NCI-H128 (cell line): Measurements from ENCODE around the gene FTCD.

Experiments
- DNase-seq: peaks from one replicate; lab custom pipeline; 2025; ENCODE audit not compliant: unreplicated experiment; lab: John Stamatoyannopoulos, UW

The FTCD gene

DNA sequence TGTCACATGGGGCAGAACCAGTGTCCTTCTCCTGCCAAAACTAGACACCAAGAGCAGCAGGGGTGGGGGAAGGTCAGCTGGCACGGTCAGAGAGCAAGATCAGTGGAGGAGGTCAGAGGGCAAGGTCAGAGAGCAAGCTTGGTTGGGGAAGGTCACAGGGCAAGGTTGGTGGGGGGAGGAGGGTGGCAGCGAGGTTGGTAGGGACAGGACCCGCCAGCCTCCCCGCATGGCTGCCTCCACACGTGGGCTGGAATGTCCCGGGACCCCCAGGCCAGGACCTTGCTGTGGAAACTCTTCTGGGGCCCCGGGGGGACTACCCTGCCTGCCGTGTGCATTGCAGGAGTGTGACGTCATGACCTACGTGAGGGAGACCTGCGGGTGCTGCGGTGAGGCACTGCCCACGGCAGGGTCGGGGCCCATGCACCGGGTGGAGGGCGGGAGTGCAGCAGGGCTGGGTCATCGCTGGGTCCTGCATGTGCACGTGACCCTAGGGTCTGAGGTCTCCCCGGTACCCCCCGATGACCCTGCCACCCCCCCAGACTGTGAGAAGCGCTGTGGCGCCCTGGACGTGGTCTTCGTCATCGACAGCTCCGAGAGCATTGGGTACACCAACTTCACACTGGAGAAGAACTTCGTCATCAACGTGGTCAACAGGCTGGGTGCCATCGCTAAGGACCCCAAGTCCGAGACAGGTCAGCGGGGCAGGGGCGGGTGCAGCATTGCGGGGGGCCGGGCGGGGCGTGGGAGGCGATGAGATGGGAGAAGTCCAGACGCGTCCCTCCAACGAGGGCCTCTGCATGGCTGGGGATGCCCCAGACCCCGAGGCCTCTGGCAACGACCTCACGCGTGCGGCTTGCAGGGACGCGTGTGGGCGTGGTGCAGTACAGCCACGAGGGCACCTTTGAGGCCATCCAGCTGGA lies 30.2 kb downstream of the FTCD start:
- DNase-seq: no peak

DNA sequence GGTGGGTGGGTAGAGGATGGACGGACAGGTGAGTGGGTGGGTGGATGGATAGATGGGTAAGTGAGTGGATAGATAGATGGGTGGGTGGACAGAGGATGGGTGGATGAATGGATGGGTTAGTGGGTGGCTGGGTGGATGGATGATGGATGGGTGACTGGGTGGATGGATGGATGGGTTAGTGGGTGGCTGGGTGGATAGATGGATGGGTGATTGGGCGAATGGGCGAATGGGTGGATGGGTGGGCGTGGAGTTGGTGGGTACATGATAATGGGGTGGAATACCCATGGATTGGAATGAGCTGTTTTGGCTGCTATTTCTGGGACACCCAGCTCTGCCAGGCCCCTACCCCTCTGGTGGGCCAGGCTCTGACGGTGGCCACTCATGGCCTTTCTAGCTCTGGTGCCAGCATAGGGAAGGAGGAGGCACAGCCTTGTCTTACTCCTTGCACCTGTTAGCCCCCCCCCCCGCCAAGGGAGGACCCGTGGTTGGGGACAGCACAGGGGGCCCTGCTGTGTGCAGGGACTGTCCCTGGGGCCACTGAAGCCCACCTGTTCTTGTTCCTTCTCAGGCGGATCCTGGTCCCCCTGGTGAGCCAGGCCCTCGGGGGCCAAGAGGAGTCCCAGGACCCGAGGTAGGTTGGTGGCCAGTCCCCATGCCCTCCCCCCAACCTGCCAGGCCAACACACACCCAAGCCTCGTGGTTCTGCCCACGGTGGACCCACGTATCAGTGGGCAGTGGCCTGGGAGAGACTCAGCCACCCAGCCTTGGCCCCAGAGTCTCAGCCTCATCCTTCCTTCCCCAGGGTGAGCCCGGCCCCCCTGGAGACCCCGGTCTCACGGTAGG lies 31.1 kb downstream of the FTCD start:
- DNase-seq: no peak

DNA sequence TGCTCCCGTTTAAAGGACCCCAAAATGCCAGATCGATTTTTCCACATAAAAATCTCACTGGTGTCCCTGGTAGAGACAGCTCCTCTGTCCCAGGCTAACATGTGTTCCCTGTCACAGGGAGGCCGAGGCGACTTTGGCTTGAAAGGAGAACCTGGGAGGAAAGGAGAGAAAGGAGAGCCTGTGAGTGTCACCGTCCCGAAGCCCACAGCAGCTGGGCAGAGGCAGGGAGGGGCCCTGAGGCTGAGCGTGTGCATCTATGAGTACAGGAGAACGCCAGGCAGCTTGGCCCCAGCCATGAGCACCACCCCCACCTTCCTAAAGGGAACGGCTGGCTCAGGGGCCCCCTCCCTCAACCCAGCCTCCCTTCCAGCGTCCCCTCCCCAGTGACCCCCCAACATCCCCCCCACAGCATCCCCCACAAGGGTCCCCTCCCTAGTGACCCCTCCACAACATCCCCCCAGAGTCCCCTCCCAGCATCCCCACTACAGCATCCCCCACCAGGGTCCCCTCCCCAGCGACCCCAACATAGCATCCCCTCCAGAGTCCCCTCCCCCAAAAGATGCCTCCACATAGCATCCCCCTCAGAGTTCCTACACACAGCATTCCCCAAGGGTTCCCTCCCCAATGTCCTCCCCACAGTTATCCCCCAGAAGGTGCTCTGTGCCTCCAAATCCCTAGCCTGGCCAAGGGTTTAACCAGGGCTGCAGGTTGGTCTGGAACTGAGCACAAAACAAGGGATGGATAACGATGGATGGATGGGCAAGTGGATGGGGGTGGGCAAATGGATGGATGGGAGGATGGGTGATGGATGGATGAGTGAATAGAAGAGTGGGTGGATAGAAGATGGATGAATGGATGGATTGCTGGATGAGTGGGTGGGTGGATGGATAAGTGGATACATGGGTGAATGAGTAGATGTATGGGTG lies 32.4 kb downstream of the FTCD start:
- no peak for DNase-seq

DNA sequence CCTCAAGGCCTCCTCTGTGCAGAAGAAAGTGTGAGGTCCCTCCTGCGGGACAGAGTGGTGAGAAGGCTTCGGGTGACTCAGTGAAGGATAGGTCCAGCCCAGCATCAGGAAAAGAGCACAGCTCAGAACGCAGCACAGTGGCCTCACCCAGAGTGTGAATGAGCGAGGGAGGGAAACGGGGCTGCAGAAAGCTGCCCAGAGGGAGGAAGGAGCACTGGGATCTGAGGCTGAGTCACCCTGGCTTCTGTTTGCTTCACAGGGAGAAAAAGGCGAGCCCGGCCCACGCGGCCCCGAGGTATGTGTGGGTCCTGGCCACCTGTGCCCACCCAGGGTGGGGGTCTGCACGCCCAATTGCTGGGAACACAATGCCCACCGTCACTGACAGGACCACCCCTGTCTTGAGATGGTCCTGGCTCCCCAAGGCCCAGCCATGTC lies 33.1 kb downstream of the FTCD start:
- DNase-seq: no peak

DNA sequence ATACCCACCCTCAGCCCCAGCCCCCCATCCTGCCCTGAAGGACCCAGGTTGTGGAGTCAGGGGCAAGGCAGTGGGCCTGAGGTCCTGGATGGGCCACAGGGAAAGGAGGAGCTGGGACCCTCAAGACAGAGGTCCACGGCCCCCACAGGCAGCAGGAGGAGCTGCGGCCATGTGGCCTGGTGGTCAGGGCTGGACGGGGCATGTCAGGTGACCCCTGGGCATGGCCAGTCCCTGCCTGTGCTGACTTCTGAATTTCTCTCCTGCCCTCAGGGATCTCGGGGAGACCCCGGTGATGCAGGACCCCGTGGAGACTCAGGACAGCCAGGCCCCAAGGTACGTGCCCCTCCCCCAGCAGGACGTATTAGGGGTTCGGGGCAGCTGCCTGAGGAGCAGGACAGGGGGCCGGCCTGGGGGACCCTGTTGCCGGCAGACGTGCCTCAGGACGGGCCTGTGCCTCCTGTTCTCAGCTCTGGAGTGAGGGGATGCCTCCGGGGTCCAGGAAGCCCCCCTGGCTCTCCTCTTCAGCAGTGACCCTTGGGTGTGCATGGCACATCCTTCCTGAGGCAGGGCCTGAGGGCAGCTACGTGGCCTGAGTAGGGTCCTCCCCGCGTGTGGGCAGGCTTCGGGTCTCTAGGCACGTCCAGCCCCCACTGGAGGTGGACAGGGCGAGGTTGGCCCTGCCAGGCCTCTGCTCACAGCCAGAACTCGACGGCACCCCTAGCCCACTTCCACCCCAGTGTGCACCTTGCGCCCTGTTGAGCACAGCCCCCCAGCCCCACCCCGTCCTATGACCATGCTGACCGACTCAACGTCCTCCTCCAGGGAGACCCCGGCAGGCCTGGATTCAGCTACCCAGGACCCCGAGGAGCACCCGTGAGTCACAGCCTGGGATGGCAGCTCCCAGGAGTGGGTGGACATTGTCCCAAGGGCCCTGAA lies 33.8 kb downstream of the FTCD start:
- DNase-seq: no peak

DNA sequence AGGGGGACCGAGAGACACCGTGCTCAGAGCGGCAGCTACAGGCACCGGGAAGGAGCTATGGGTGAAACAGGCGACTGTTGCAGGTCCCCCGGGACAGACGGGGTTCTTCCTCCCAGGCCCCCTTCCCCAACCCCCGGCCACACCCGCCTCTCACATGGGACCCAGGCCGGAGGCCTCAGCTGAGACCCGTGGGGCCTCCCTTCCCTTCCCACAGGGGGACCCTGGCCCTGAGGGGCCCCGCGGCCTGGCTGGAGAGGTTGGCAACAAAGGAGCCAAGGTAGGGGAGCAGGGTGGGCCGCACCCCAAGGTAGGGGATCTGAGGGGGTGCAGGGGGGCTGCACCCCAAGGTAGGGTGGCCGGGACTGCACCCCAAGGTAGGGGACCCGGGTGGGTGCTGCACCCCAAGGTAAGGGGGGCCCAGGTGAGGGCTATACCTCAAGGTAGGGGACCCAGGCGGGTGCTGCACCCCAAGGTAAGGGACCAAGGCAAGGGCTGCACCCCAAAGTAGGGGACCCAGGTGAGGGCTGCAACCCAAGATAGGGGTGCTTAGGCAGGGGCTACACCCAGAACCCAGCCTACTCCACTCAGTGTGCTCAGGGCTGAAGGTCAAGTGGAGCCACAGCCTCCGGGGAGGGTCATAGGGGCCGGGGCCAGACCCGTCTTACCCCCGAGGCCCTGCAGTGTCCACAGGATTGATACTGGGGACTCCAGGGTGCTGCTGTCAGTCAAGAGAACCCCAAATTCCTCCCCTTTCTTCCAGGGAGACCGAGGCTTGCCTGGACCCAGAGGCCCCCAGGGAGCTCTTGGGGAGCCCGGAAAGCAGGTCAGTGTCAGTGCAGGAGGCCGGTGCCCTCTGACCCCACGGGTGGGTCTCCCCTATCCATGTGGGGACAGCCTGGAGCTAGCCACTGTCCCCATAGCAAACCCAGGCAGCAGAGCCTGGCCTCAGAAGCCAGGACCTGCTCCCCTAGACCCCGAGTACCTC lies 34.8 kb downstream of the FTCD start:
- DNase-seq: no peak

DNA sequence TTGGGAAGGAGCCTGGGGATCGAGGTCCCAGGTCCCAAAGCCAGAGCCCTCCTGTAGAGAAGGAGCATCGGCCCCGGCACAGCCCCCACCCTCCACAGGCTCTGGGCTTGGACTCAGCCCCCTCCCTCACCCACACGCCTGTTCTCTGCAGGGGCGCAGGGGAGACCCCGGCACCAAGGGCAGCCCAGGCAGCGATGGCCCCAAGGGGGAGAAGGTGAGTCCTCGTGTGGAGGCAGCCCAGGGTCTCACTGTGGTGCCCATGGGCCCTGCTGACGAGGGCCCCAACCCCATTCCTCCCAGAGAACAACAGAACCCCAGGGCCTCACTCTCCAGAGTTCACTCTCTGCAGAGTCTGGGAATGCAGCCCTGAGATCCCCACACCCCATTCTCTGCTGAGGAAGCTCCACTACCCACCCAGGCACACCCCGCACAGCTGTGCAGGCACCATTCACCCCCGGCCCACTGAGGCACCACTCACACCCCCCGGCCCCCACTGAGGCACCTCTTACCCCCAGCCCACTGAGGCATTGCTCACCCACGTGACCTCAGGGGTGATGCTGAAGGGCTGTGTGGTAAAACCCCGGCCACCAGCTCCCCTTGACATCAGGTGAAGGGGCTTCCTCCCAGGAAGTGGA lies 35.6 kb downstream of the FTCD start:
- DNase-seq: no peak

DNA sequence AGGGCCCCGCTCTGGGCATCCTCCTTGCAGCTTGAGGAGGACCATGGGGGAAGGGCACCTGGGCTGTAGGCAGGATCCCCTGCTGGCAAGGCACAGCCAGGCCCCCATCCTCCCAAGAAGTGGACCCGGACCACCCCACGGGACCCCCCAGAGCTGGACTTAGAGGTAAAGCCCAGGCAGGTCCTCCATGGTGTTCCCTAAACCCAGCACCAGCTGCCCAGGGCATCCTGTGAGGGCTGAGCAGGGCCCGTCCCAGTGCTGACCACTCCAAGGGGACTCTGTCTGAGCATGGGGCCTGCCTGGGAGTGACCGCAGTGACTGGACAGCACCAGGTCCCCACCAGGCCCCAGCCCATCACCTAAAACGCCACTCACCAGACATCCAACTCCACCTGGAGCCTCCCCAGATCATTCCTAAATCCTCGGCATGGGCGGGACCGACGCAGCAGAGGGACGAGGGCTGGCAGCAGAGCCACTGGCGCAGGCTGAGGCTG lies 36.2 kb downstream of the FTCD start:
- no peak for DNase-seq

DNA sequence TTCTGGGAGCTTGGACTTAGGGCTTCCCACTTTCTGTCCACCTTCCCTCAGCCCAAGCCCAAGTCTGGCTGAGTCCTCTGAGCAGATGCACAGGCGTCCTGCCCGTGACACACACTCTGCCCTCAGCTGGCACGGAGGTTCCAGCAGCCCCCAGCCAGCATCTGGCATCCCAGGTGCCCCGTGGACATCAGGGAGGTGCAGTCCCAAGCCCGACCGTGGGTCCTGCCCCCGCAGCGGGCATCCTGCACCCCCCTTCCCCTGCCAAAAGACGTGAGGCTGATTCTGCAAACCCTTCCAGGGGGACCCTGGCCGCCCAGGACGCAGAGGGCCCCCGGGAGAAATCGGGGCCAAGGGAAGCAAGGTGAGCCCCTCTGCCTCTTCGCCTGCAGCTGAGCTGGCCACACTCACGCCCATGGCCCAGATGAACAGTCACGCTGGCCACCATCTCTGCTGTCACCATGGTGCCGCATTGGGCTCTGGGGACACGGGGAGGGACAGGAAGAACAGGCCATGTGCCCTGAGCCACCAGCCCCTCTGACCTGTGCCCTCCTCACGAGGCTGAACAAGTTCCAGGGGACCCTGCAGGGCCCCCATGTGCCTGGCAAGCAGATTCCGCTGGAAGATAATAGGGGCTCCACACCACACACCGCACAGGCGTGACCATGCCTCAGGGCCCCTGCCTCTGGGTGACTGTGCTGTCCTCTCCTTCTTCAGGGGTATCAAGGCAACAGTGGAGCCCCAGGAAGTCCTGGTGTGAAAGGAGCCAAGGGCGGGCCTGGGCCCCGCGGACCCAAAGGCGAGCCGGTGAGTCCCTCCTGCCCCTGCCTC lies 36.8 kb downstream of the FTCD start:
- DNase-seq: no peak

DNA sequence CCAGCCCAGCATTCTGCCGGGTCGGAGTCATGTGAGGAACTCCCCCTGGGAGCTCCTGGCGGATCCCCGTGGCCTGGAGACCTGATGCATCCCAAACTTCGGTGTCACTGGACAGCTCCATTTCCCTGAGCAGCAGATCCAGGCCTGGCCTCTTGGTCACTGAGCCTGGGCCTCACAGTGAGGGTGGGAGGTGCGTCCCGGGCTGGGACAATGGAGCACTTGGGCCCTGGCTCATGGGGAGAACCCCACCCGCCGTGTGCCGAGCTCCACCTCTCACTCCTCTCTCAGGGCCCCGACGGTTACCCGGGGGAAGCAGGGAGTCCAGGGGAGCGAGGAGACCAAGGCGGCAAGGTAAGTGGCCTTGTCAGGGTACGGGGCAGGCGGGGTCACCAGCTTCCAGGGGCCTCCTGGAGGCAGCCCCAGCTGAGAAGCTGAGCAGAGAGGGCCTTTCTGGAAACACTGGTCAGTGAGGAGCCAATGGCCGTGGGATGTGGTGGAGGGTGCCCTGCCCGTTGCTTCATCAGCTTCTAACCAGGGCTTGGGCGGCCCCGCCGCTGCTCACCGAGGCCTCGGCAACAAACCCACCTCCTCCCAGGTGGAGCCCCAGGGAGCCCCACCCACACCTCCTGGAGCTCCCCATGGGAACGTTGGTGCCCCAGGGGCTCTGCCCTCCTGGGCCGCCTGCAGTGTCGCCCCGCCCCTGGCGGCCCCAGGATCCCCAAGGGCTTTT lies 37.6 kb downstream of the FTCD start:
- DNase-seq: no peak

DNA sequence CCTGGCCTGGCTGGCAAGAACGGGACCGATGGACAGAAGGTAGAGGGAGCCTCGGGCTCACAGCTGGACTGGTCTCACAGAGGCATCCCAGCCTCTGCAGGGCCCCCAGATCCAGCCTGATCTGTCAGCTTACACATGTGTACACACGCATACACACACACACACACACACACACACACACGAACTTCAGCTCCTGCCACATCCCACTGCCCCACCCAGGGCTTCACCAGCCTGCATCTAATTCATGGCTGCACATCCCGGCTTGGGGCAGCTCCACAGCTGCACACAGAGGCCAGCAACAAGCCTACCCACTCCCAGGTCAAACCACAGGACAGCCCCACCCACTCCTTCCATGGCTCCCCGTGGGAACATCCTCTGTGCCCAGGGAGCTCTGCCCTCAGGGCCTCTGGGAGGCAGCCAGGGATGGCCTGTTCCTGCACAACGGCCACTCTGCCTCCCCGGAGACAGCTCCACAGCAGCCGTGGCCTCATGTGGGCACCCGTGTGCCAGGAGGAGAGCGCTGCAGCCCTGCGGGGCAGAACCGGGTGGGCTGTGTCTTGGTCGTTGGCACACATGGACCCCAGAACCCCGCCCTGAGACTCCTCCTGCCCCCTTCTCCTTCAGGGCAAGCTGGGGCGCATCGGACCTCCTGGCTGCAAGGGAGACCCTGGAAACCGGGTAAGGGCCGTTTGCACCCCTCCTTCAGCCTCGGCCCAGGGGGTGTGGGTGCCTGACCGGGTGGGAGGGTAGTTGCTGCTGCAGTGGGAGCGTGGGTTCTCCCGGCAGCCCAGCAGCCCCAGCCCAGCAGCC lies 38.4 kb downstream of the FTCD start:
- DNase-seq: no peak

DNA sequence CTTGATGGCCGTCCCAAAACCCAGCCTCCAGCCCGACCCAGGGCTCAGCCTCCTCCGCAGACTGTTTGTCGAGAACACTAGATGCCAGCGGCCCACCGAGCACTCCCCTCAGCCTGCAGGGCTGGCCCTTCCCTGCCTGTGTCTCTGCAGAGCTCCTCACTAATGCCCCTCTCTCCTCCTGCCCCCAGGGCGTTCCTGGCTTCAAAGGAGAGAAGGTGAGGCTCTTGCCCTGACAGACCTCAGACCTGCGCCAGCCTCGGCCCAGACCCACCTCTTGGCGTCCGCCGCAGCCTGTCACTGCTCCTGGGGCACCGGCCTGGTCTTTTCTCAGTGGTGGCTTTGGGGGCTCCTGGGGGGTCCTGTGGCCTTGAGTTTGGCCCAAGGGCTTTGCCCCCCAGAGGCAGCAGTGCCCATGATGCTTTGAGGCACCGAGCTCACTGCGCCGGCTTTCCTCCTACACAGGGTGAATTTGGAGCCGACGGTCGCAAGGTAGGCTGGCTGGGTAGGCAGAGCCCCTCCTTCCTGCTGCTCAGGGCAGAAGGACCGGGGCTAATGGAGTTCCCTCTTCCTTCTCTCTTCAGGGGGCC lies 39.1 kb downstream of the FTCD start:
- DNase-seq: no peak

DNA sequence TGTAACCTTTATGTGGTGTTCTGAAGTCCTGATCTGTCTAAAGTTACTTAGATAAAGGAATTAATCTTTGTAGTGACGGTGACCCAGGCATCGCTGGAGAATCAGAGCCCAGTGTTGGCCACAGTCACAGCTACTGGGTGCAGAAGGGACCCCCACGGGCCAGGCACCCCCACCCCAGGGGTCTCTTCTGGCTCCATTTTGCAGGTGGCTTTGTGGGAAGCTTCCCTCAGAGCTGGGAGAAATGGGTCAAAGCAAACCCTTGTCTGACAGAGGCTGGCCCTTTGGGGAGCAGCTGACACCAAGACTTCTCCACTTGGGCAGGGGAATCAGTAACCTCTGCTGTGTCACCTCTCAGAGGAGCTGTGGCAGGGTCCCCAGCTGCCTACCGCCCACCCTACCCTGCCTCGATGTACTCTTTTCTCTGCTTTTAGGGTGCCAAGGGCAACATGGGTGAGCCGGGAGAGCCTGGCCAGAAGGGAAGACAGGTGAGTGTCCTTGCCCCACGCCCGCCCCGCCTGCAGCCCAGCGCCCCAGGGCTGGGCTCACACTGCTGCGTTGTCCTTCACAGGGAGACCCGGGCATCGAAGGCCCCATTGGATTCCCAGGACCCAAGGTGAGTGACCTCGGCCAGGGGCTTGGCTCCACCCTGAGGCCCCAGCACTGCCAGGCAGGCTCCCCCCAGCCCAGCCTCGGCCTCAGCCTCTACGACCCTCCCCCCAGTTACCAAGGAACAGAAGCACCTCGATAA lies 39.8 kb downstream of the FTCD start:
- DNase-seq: no peak

DNA sequence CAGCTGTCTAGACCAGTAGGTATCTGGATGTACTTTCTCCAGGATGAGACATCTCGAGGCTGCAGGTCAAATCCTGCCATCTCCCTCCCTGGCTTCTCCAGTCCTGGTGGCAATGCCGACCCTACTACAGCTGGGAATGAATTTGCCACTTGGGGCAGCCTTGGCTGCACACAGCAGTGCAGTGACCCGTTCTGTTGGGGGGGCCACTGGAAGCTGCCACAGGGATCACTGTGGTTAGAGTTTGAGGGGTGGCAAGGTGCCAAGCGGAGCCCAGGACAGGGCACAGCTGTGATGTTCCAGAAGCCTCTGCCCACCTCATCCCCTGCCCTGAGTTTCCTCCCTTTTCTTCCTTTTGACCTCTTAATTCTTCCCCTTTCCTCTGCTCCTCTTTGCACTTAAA lies 40.4 kb downstream of the FTCD start:
- DNase-seq: no peak
